K562 (cell line): ENCODE results near the gene NCOA1. TPM values are rescaled to one million over a fixed set of nuclear protein-coding genes. Genes with fewer than 3 reads are reported as not detected.

ENCODE experiments used
- ADNP ChIP-seq: fragments of 200-800 bp; sonication (Bioruptor generic); IDR thresholded peaks from 2 replicates; pipeline ENCODE4 v1.6.1; 2016; ENCODE audit warnings: missing genetic modification characterization, missing compliant biosample characterization
- AFF1 ChIP-seq, 2 experiments: fragments of 450-650 bp; IDR thresholded peaks; 2 replicates each; pipeline ENCODE4 v1.6.1; 2018; ENCODE audit warnings: mild to moderate bottlenecking in 2 of 2, low read depth in 1 of 2; ENCODE audit not compliant: partially characterized antibody in 2 of 2
- ARNT ChIP-seq, 2 experiments: fragments of 450-650 bp; IDR thresholded peaks; 2 replicates each; pipeline ENCODE4 v1.6.1; 2016; ENCODE audit warnings: mild to moderate bottlenecking in 1 of 2
- CCNT2 ChIP-seq: IDR thresholded peaks from 2 replicates; pipeline ENCODE4 v1.6.1; 2011; ENCODE audit warnings: borderline replicate concordance, low read depth, mild to moderate bottlenecking, moderate library complexity, mixed read lengths, low read length; ENCODE audit not compliant: insufficient read length; ENCODE audit errors: extremely low read depth
- CREB1 ChIP-seq, 2 experiments: sonication (generic) in 1 of 2; formaldehyde crosslinking in 1 of 2; IDR thresholded peaks; 2 replicates each; pipeline versions ENCODE4 v1.6.1 to v1.8.0; 2012 to 2022; ENCODE audit warnings: inconsistent platforms in 1 of 2, mild to moderate bottlenecking in 1 of 2, missing genetic modification reagents in 1 of 2, moderate library complexity in 1 of 2
- CXXC5 ChIP-seq: fragments of 250-450 bp; sonication (Bioruptor Pico); IDR thresholded peaks from 2 replicates; pipeline ENCODE4 v1.8.0; 2022; ENCODE audit warnings: inconsistent platforms, mild to moderate bottlenecking, moderate library complexity
- E2F1 ChIP-seq: sonication (generic); formaldehyde crosslinking; IDR thresholded peaks from 2 replicates; pipeline ENCODE4 v1.8.1; 2023; ENCODE audit warnings: mild to moderate bottlenecking, missing genetic modification reagents, moderate library complexity
- L3MBTL2 ChIP-seq: fragments of 450-650 bp; IDR thresholded peaks from 2 replicates; pipeline ENCODE4 v1.6.1; 2016; ENCODE audit warnings: mild to moderate bottlenecking, moderate library complexity
- LEF1 ChIP-seq: fragments of 450-650 bp; IDR thresholded peaks from 2 replicates; pipeline ENCODE4 v1.6.1; 2016; ENCODE audit warnings: mild to moderate bottlenecking
- MEF2D ChIP-seq: conservative IDR thresholded peaks from 2 replicates; pipeline ENCODE4 v1.6.1; 2016; ENCODE audit warnings: low read depth, missing genetic modification characterization, missing compliant biosample characterization
- NELFE ChIP-seq: IDR thresholded peaks from 2 replicates; pipeline ENCODE4 v1.6.1; 2011; ENCODE audit warnings: mild to moderate bottlenecking; ENCODE audit not compliant: insufficient read depth, insufficient read length
- PATZ1 ChIP-seq: fragments of 250-450 bp; sonication (Bioruptor Pico); IDR thresholded peaks from 2 replicates; pipeline ENCODE4 v1.5.0; 2020; ENCODE audit warnings: mild to moderate bottlenecking, borderline replicate concordance
- PML ChIP-seq: IDR thresholded peaks from 2 replicates; pipeline ENCODE4 v1.6.1; 2012; ENCODE audit warnings: low read length, inconsistent platforms
- SMARCE1 ChIP-seq: fragments of 450-650 bp; IDR thresholded peaks from 2 replicates; pipeline ENCODE4 v1.7.1; 2016; ENCODE audit warnings: mild to moderate bottlenecking
- TAL1 ChIP-seq: fragments of 450-650 bp; IDR thresholded peaks from 2 replicates; pipeline ENCODE4 v1.6.1; 2016; ENCODE audit warnings: mild to moderate bottlenecking
- TBL1XR1 ChIP-seq, 2 experiments: IDR thresholded peaks; 2 replicates each; pipeline ENCODE4 v1.6.1; 2012; ENCODE audit warnings: improper control_type of control experiment in 2 of 2, low read length in 2 of 2, mild to moderate bottlenecking in 1 of 2
- ZBTB34 ChIP-seq: fragments of 250-450 bp; sonication (Bioruptor Pico); IDR thresholded peaks from 2 replicates; pipeline ENCODE4 v1.8.0; 2021; ENCODE audit warnings: mild to moderate bottlenecking, moderate library complexity
- ZNF23 ChIP-seq: fragments of 250-450 bp; sonication (Bioruptor Pico); IDR thresholded peaks from 2 replicates; pipeline ENCODE4 v1.4.0; 2020; ENCODE audit warnings: mild to moderate bottlenecking
- polyA plus RNA-seq, 8 experiments: library from polyadenylated mRNA; depleted of rRNA in 4 of 8; stranded (reverse) in 5 of 8; unstranded in 3 of 8; fragments of >200 nt; fragmentation: Nextera tagmentation in 2 of 8; fragmentation: Illumina TruSeq in 1 of 8; extraction: Ambion mirVana in 2 of 8; extraction: Trizol in 1 of 8; gene quantifications; 2 replicates each; pipeline versions ENCODE4 v1.2.1 to v1.2.3, GENCODE V29; 2011 to 2014; ENCODE audit warnings: inconsistent platforms in 1 of 8, missing spikeins in 1 of 8
- total RNA-seq, 7 experiments: library from RNA; depleted of rRNA in 6 of 7; stranded (reverse); fragments of >200 nt in 6 of 7; fragmentation: Illumina TruSeq in 2 of 7; extraction: Trizol in 2 of 7; gene quantifications; 2 replicates each; pipeline versions ENCODE4 v1.2.1 to v1.2.3, GENCODE V29; 2011 to 2021; ENCODE audit warnings: low replicate concordance in 1 of 7

Gene NCOA1
- total and polyA plus RNA-seq, 9 of the 15 experiments (the other 6 are each of a cell fraction or from before 2014, with no cell fraction given): 4.9 to 25.7 (median 17.0) TPM

- TF ChIP-seq AFF1 (IDR thresholded peaks at IDR 0.05; ENCODE audit: low read depth in 1 of 2, partially characterized antibody in 2 of 2) (no peak), PATZ1 (CRISPR knock-in tag) (no peak), CXXC5 (CRISPR knock-in tag) (peak; percentile 46), L3MBTL2 (no peak), ZBTB34 (CRISPR knock-in tag) (no peak), NELFE (no peak), PML (peak; percentile 88), TAL1 (peak; percentile 91), SMARCE1 (peak; percentile 90), LEF1 (peak; percentile 87), ARNT (IDR thresholded peaks at IDR 0.05) (no peak), CREB1 (IDR thresholded peaks at IDR 0.05) (0 out of 2 replicates have a peak, but pooled peaks have one; percentile 39), CREB1 (CRISPR knock-in tag; IDR thresholded peaks at IDR 0.05) (no peak), ZNF23 (CRISPR knock-in tag) (no peak), MEF2D (no peak), CCNT2 (peak; percentile 68), ADNP (tag) (peak; percentile 60; the same call in 1 of the 2 replicates), TBL1XR1 (IDR thresholded peaks at IDR 0.05; ENCODE audit: low read length in 2 of 2) (peak in 1 of 2 experiments; percentile 65; a peak in 1 of 4 replicates), E2F1 (CRISPR knock-in tag) (no peak)
These were observed 33.2 kb upstream of the NCOA1 start (continued) for GRCh38 chr2:24457696-24458386.
